Aorta (tissue), 5 donors: ENCODE results near the gene PROK1. TPM values are rescaled to one million over a fixed set of nuclear protein-coding genes. Genes with fewer than 3 reads are reported as not detected.
"Not testable (repeated sequence)": the region's sequence is repeated elsewhere in the genome, so short reads cannot be mapped to it uniquely, and the experiment has no call there.

Experiments
- ATAC-seq: fragments of 200-7000 bp; cut with Tn5 transposase; one replicate; pipeline ENCODE4 v1.9.1; 2022; ENCODE audit warnings: moderate library complexity; ENCODE audit not compliant: low FRiP score
- DNase-seq, 2 donors: peaks; one replicate each; pipeline ENCODE4 v3.0.0-alpha.2; 2020
- H3K27ac ChIP-seq, 2 donors: one replicate each; pipeline ENCODE4 v1.5.1; 2013; ENCODE audit warnings: low read length in 2 of 2, mild to moderate bottlenecking in 2 of 2, moderate library complexity in 2 of 2, control low read depth in 1 of 2, inconsistent platforms in 1 of 2, low read depth in 1 of 2
- H3K27me3 ChIP-seq, 2 donors: one replicate each; pipeline ENCODE4 v1.6.1; 2013; ENCODE audit warnings: control low read depth in 1 of 2, low read length in 1 of 2, mild to moderate bottlenecking in 1 of 2, moderate library complexity in 1 of 2; ENCODE audit not compliant: insufficient read depth in 2 of 2, control insufficient read depth in 1 of 2
- H3K36me3 ChIP-seq, 2 donors: one replicate each; pipeline ENCODE4 v1.6.1; 2013; ENCODE audit warnings: control low read depth in 1 of 2, low read length in 1 of 2, mild to moderate bottlenecking in 1 of 2; ENCODE audit not compliant: insufficient read depth in 2 of 2, control insufficient read depth in 1 of 2
- H3K4me1 ChIP-seq, 2 donors: one replicate each; pipeline ENCODE4 v1.6.1; 2013; ENCODE audit warnings: low read length in 2 of 2, control low read depth in 1 of 2, mild to moderate bottlenecking in 1 of 2, moderate library complexity in 1 of 2; ENCODE audit not compliant: insufficient read depth in 2 of 2, control insufficient read depth in 1 of 2
- H3K4me3 ChIP-seq, 2 donors: one replicate each; pipeline ENCODE4 v1.5.1; 2013; ENCODE audit warnings: low read length in 2 of 2, control low read depth in 1 of 2, mild to moderate bottlenecking in 1 of 2
- H3K9me3 ChIP-seq: one replicate; pipeline ENCODE4 v1.6.1; 2013; ENCODE audit warnings: mild to moderate bottlenecking, low read length; ENCODE audit not compliant: control insufficient read depth
- whole genome bisulfite sequencing, 2 donors: extraction: QIAGEN DNeasy Blood & Tissue Kit; methylation state at CpG; one replicate each; pipeline ENCODE4 v1.1.7; 2013; 5-methylcytosine and 5-hydroxymethylcytosine counted together
- intact Hi-C, 2 donors: fragments of 100-400 bp; cut with DNase I; formaldehyde crosslinking; loops; one replicate each; pipeline versions ENCODE4 v1.14.2 to v1.15.0; 2022
- polyA plus RNA-seq, 2 donors: library from polyadenylated mRNA; stranded (reverse); fragments of 200-250 nt; gene quantifications; one replicate each; pipeline ENCODE4 v1.2.3, GENCODE V29; 2013
- total RNA-seq, 2 donors: library from RNA; stranded (reverse); fragmentation: NEBNext Ultra II Directional; extraction: Animal tissue kit (Norgen Biotek cat#: 25700); gene quantifications; one replicate each; pipeline ENCODE4 v1.2.1, GENCODE V29; 2021
- donor health status: healthy with polysubstance abuse.
- donor health status: Bipolar disorder and iron deficiency.
- donor health status: DM: no; HTN: no; CAD: no.
- donor health status: DM: no; HTN: no; CAD: no.
- donor health status: DM: yes; HTN: yes; CAD: no.

Gene PROK1
- total and polyA plus RNA-seq, 4 donors, result 0.25 to 0.27 (median 0.26) TPM; not detected in 1

DNA sequence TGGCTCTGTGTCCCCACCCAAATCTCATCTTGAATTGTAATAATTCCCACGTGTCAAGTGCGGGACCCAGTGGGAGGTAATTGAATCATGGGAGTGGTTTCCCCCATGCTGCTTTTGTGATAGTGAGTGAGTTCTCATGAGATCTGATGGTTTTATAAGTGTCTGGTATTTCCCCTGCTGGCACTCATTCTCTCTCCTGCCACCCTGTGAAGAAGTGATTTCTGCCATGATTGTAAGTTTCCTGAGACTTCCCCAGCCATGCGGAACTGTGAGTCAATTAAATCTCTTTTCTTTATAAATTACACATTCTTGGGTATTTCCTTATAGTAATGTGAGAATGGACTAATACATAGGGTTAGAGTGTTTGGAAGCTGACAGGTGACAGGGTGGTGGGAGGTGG, 11.1 kb upstream of the PROK1 start:
- H3K4me1 ChIP-seq, H3K9me3 ChIP-seq, H3K27me3 ChIP-seq, H3K27ac ChIP-seq, ATAC-seq, intact Hi-C loops, H3K36me3 ChIP-seq, DNase-seq, H3K4me3 ChIP-seq: not testable (repeated sequence)
- WGBS, 2 donors, result 89 to 95% methylated on average over 3 of the region's 3 CpGs

DNA sequence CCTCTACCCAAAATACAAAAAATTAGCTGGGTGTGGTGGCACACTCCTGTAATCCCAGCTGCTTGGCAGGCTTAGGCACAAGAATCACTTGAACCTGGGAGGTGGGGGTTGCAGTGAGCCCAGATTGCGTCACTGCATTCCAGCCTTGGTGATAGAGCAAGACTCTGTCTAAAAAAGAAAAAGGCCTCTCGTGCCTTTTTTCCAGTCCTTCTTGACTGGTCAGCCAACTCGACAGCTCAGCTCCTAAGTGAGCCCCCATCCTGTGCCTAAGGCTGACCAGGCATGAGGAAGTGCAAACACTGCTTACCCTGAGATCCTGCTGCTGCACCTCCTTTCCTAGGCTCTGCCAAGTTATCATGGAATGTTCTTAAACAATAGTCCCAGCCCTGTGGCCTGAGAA, 10.1 kb upstream of the PROK1 start:
- intact Hi-C loops, result no loop called here
- H3K27ac ChIP-seq, result no peak overlapping the region
- WGBS, 2 donors, result 18 to 20% methylated on average over 3 of the region's 3 CpGs

DNA sequence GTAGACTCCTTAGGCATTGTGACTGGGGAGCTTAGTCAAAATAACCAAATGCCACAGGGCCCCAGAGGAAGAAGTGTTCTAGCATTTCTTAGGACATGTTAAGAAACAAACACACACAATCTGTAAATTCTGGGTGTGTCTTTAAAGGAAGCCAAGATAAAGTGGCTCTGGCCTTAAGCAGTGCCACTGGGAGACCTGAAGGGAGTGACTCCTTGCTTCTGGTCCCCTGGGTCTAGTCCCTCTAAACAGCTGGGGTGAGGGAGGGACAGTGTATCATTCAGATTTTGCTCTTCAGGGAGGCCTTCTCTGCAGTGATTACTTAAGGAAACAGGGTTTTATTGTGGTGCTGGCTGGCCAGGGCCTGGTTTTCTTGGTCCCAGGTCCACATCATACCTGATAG, 9.1 kb upstream of the PROK1 start:
- H3K27me3 ChIP-seq, result no peaks in the 10 kb centered on the region
- intact Hi-C loops, result no loop called here
- H3K4me3 ChIP-seq, result no peak overlapping the region
- H3K4me1 ChIP-seq, result no peaks in the 10 kb centered on the region
- no peak overlapping the region for H3K27ac ChIP-seq
- no peaks in the 10 kb centered on the region for H3K9me3 ChIP-seq
- DNase-seq, result no peak
- no peaks in the 10 kb centered on the region for H3K36me3 ChIP-seq
- no peak for ATAC-seq

More for the DNA sequence above, 10.1 kb upstream of the PROK1 start:
- H3K36me3 ChIP-seq, result no peaks in the 10 kb centered on the region
- no peaks in the 10 kb centered on the region for H3K9me3 ChIP-seq
- H3K4me3 ChIP-seq, result no peak overlapping the region
- H3K27me3 ChIP-seq, result no peaks in the 10 kb centered on the region
- no peaks in the 10 kb centered on the region for H3K4me1 ChIP-seq
- no peak for ATAC-seq
- peak in 1 of 2 donors; percentile 70 for DNase-seq

DNA sequence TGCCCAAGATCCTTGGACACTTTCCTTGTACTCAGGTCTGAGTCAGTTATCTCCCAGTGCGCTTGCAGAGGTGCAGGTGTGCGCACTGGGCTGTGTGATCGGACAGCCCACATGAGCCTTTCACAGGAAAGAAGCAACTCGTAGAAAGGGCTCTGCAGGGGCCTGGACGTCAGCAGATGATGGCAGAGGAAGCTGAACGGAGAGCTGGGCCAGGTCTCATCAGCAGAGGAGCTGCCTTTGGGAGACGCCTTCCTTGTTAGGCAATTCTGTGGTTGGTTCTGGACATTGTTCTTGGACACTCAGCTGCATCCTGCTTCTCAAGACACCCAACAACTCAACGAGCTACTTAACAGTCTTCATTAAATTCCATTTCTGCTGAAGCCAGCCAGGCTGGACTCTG, 7.5 kb upstream of the PROK1 start:
- Histone ChIP-seq H3K9me3 (no peaks in the 10 kb centered on the region), H3K4me1 (no peaks in the 10 kb centered on the region), H3K36me3 (no peaks in the 10 kb centered on the region), H3K4me3 (no peak overlapping the region), H3K27me3 (no peaks in the 10 kb centered on the region), H3K27ac (no peak overlapping the region)
- ATAC-seq, result no peak
- intact Hi-C loops, result no loop called here
- DNase-seq, result peak in 1 of 2 donors; percentile 57
- 92% methylated on average over 8 of the region's 8 CpGs for WGBS, 2 donors

DNA sequence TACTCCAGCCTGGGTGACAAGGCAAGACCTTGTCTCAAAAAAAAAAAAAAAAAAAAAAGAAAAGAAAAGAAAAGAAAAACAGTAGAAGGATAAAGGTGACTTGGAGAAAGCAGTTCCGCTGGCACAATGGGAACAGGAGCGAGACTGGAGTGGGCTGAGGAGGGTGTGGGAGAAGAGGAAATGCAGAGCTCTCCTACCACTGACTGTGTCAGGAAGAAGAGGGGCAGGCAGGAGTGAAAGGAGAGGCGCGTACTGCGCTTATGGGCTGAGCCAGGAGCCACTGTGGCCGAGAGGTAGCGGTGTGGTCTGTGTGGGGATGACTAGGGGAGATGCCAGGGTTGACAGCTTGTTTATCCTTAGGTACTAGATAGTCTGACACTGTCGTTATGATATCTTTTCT, 6.4 kb upstream of the PROK1 start:
- DNase-seq, result peak in 1 of 2 donors; percentile 44
- intact Hi-C loops, result no loop called here
- no peak overlapping the region for H3K27ac ChIP-seq
- H3K36me3 ChIP-seq, result no peaks in the 10 kb centered on the region
- 91 to 94% methylated on average over 8 of the region's 8 CpGs for WGBS, 2 donors
- no peak for ATAC-seq
- H3K9me3 ChIP-seq, result no peaks in the 10 kb centered on the region
- no peak overlapping the region for H3K4me3 ChIP-seq
- no peaks in the 10 kb centered on the region for H3K27me3 ChIP-seq
- H3K4me1 ChIP-seq, result no peaks in the 10 kb centered on the region

DNA sequence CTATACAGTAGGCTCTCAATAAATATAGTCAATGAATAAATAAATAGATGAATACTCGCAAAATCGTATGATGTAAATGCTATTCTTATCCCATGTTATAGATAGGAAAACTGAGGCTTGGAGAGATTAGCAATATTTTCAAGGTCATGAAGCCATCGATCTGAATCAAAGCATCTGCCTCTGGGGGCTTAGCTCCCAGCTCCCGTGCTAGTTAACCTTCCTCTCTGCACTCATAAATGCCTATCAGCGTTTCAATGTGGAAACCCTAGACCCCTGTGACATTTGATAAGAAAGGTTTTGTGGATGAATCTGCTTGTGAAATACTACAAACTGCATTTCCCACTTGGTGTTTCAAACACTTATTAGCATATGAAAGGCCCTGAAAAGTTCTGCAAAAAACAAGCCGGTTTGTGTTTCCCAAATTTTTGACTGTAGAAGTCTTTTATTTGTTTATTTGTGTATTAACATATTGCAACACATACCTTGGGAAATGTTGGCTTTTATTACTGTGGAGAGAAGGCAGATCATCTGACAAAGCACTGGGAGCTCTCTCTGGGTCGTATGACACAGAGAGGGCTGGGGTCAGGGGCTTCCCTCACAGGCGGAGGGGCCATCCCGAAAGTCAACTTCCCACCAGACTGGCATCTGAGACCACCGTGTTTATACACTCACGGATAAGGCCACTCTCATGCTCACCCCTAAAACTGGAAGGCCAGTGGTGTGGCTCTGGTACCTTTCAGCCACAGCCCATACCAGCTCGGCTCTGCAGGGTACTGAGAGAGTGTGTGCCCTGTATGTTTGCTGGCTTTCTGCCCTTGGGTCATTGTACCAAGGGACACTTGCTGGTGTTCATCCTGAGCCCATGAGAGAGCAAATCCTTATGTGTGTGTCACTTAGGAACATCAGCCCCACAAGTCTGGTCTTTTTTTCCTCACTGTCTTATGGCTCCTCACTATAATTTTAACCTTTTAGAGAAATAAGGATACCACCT, 993 bp upstream of the PROK1 start:
- H3K9me3 ChIP-seq, result no peaks in the 10 kb centered on the region
- H3K36me3 ChIP-seq, result no peaks in the 10 kb centered on the region
- H3K27ac ChIP-seq, result no peak overlapping the region
- no peaks in the 10 kb centered on the region for H3K27me3 ChIP-seq
- no peak for ATAC-seq
- peak in 1 of 2 donors; percentile 27 for DNase-seq
- H3K4me3 ChIP-seq, result no peak overlapping the region
- H3K4me1 ChIP-seq, result no peaks in the 10 kb centered on the region
- intact Hi-C loops, result loop anchor here in 1 of 2 donors (10.0 kb wide), 1 partner anchor 135 kb away; no protein-coding TSS in a partner anchor
- WGBS, 2 donors, result 72 to 82% methylated on average over 12 of the region's 12 CpGs

DNA sequence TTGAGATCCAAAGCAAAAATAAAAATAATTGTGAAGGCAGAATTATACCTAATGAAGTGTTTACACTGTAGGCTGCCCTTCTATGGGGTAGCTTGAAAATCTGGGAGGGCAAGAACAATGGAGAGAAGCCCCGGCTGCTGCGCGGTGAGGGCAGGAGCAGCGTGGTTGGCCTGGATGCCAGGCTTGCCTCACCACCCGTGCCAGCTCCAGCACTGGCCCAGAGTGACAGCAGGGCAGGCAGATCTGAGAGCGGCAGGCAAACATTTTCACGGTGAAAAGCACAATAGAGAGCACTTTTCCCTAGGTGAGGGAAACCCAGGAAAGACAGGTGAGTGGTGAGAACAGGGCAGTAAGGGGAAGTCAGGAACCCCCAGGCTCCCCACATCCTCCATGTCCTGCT, 1.4 kb downstream of the PROK1 start:
- no peaks in the 10 kb centered on the region for H3K27me3 ChIP-seq
- WGBS, 2 donors, result 5 to 7% methylated on average over 7 of the region's 7 CpGs
- DNase-seq (peak in 1 of 2 donors; percentile 74), ATAC-seq (no peak)
- H3K27ac ChIP-seq, result no peak overlapping the region
- intact Hi-C loops, result loop anchor here in 1 of 2 donors (10.0 kb wide), 1 partner anchor 138 kb away; no protein-coding TSS in a partner anchor
- H3K9me3 ChIP-seq, result no peaks in the 10 kb centered on the region
- H3K4me1 ChIP-seq, result no peaks in the 10 kb centered on the region
- H3K36me3 ChIP-seq, result no peaks in the 10 kb centered on the region
- H3K4me3 ChIP-seq, result no peak overlapping the region

DNA sequence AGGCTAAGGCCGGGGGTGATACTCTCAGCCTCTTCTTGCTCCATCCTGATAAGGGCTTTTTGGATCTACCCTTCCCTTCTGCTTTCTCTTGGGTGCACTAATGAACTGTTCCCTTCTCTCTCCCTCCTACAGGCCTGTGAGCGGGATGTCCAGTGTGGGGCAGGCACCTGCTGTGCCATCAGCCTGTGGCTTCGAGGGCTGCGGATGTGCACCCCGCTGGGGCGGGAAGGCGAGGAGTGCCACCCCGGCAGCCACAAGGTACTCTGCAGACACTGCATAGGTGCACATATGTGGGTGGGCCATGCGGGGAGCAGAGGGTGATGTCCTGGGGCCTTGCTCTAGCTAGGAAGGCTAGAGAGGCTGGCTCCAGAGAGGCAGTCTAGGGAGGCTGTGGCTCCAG, 2.9 kb downstream of the PROK1 start:
- Histone ChIP-seq H3K9me3 (no peaks in the 10 kb centered on the region), H3K36me3 (no peaks in the 10 kb centered on the region), H3K27me3 (no peaks in the 10 kb centered on the region), H3K4me1 (no peaks in the 10 kb centered on the region), H3K27ac (no peak overlapping the region), H3K4me3 (no peak overlapping the region)
- 95% methylated on average over 9 of the region's 9 CpGs for WGBS, 2 donors
- peak in 1 of 2 donors; percentile 66 for DNase-seq
- no peak for ATAC-seq
- intact Hi-C loops, result loop anchor here in 1 of 2 donors (10.0 kb wide), 1 partner anchor 139 kb away; no protein-coding TSS in a partner anchor

DNA sequence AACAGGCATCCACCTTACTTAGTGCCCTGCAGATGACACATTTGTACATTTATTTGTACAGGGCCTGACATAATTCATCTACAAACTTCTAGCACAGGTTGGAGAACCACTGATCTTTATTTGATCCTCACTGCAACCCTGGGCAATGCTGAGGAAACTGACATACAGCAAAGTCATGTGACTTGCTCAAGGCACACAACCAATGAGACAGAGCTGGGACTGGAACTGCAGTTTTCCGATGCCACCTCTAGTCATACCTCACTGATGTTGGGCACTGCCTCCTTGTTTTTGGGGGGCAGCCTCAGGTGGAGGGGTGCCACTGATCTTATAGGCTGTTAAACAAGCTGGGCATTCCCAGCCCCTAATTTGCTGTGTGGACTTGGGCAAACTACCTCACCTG, 3.4 kb downstream of the PROK1 start:
- Histone ChIP-seq H3K27ac (no peak overlapping the region), H3K4me3 (no peak overlapping the region), H3K4me1 (no peaks in the 10 kb centered on the region), H3K9me3 (no peaks in the 10 kb centered on the region), H3K36me3 (no peaks in the 10 kb centered on the region), H3K27me3 (no peaks in the 10 kb centered on the region)
- 93 to 100% methylated on average over 1 of the region's 1 CpG for WGBS, 2 donors
- ATAC-seq (no peak), DNase-seq (peak in 1 of 2 donors; percentile 16)
- intact Hi-C loops, result loop anchor here in 1 of 2 donors (10.0 kb wide), 1 partner anchor 140 kb away; no protein-coding TSS in a partner anchor
